WERI-Rb-1 (cell line): Measurements from ENCODE around the gene TAL2.
A peak's percentile ranks its signal among the peaks of the same experiment; 100 is the strongest.

Experiments
- DNase-seq: peaks from one replicate; pipeline ENCODE4 v3.0.0-alpha.2; 2020
- H3K27ac ChIP-seq: fragments of 250-450 bp; sonication (Bioruptor Pico); 2 replicates; pipeline ENCODE4 v1.5.1; 2020; ENCODE audit warnings: mild to moderate bottlenecking, moderate library complexity
- H3K27me3 ChIP-seq: fragments of 250-450 bp; sonication (Bioruptor Pico); 2 replicates; pipeline ENCODE4 v1.5.1; 2021; ENCODE audit warnings: mild to moderate bottlenecking, low read depth, moderate library complexity; ENCODE audit not compliant: insufficient read depth, severe bottlenecking
- H3K36me3 ChIP-seq: fragments of 250-450 bp; sonication (Bioruptor Pico); 2 replicates; pipeline ENCODE4 v1.5.1; 2020; ENCODE audit warnings: mild to moderate bottlenecking, moderate library complexity
- H3K4me3 ChIP-seq: 2 replicates; pipeline ENCODE4 v1.5.1; 2011; ENCODE audit warnings: low read depth, mild to moderate bottlenecking, control low read depth, low read length
- H3K9me3 ChIP-seq: fragments of 250-450 bp; sonication (Bioruptor Pico); 2 replicates; pipeline ENCODE4 v1.5.1; 2021; ENCODE audit warnings: mild to moderate bottlenecking, moderate library complexity; ENCODE audit not compliant: severe bottlenecking
- CTCF ChIP-seq: IDR thresholded peaks from 2 replicates; pipeline ENCODE4 v1.5.1; 2011; ENCODE audit warnings: low read depth, mild to moderate bottlenecking, control low read depth, inconsistent platforms, low read length

TAL2 gene

DNA sequence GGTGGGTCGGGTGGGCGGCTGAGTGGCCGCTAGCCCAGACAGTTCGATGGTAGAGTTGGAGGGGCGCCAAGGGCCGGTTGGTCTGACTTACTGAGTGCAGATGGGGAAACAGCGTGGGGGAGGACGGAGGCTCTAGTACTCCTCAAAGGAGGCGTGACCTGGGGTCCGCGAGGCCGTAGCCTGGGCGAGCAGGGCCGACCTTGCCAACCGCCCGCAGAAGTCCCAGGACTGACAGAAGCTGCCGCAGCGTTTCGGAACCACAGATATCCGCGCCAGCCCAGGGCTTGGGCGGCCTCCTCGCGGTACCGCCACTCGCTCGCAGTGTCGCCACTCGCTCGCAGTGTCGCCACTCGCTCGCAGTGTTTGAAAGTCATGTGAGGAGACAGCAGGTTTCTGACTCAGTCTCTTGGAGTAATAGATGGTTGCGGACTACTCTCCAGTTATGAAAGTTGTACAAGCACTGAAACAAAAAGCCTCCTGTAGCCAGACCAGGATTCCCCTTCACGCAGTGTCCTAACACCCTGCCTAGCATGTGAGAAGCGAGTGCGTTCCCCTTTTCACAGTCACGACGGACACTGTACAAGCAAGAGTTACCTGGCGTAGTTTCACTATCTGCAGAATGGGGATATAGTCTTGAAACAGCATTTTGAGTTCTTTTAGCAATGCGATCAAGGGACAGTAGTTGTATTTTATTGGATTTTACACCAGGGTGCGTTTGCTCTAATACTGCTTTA lies 32.8 kb downstream of the TAL2 start:
- Histone ChIP-seq H3K36me3 (peaks cover 10% of the 10 kb centered on the region), H3K27ac (peak overlapping the region; percentile 76), H3K4me3 (peak overlapping the region; percentile 68), H3K9me3 (no peaks in the 10 kb centered on the region), H3K27me3 (no peaks in the 10 kb centered on the region)
- TF ChIP-seq CTCF: no peak
- DNase-seq: peak; percentile 70

DNA sequence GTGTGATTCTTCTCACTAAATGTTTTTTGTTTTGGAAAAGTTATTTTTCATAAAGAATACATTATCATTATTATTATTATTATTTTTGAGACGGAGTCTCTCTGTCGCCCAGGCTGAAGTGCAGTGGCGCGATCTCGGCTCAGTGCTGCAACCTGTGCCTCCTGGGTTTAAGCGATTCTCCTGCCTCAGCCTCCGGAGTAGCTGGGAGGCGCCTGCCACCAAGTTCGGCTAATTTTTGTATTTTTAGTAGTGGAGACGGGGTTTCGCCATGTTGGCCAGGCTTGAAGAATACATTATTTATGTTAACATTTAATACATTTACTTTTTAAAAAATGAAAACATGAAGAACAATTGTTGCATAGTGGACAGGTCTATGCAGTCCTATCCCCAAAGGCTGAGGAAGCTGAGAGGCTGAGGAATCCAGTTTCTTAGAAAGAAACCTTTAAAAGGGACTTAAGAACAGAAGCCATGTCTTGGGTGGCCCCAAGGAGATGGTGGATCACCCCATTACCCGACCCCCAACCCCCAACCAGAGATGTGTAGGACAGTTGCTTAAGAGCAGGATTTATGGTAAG lies 34.0 kb downstream of the TAL2 start:
- TF ChIP-seq CTCF: no peak
- Histone ChIP-seq H3K4me3 (no peak overlapping the region), H3K27me3 (no peaks in the 10 kb centered on the region), H3K27ac (no peak overlapping the region), H3K36me3 (peaks cover 10% of the 10 kb centered on the region), H3K9me3 (no peaks in the 10 kb centered on the region)
- DNase-seq: no peak

DNA sequence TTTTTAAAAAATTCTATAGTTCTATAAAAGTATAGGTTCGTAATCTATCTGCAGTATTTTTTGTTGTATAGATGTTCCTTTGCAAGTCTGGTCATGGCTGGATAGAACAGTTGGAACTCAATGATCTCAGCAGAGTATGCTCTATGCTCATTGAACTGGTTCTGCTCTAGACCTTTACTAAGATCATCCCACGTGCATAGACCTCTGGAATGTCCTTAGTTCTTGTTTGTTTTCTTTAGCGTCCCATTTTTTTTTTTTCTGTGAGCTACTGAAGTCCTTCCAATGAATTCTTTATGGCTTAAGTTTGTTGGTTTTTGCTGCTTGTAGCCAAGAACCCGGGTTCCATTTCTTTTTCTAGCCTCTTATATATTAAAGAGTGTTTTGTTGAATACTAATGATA lies 35.6 kb downstream of the TAL2 start:
- no peak for DNase-seq
- Histone ChIP-seq H3K9me3 (no peaks in the 10 kb centered on the region), H3K4me3 (no peak overlapping the region), H3K27me3 (no peaks in the 10 kb centered on the region), H3K36me3 (peaks cover 17% of the 10 kb centered on the region), H3K27ac (no peak overlapping the region)
- no peak for TF ChIP-seq CTCF

DNA sequence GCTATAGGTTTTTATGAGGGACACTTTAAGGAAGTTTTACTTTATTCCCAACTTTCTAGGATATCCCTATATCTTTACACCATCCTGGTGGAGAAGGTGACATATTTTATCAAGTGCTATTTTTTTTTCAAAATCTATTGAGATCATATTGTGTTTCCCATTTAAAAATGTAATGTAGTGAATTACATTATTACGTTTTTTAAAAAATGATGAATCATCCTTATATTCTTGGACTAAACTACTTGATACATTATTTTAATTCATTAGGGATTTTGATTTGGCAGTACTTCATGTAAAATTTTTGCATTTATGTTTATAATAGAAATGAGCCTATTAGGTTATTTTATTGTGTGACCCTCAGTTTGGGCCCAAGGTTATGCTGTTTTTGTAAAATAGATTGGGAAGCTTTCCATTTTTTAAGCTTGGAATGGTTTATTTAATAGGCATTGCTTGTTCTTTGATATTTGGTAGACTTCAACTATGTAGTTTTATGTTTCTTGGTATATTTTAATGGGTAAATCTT lies 36.2 kb downstream of the TAL2 start:
- H3K27me3 ChIP-seq: no peaks in the 10 kb centered on the region
- no peak for TF ChIP-seq CTCF
- no peaks in the 10 kb centered on the region for H3K9me3 ChIP-seq
- no peak overlapping the region for H3K27ac ChIP-seq
- H3K36me3 ChIP-seq: peaks cover 20% of the 10 kb centered on the region
- no peak for DNase-seq
- no peak overlapping the region for H3K4me3 ChIP-seq

GRCh38 chr9:105700668-105701067 lies 38.4 kb downstream of the TAL2 start:
- no peak for DNase-seq
- Histone ChIP-seq H3K27ac (no peak overlapping the region), H3K9me3 (no peaks in the 10 kb centered on the region), H3K36me3 (peaks cover 22% of the 10 kb centered on the region), H3K27me3 (no peaks in the 10 kb centered on the region), H3K4me3 (no peak overlapping the region)
- no peak for TF ChIP-seq CTCF
